HCT116 (cell line): Measurements from ENCODE around the gene PTCSC3. TPM values are rescaled to one million over a fixed set of nuclear protein-coding genes. Genes with fewer than 3 reads are reported as not detected.

Experiments
- ATAC-seq: fragments of 200-7000 bp; cut with Tn5 transposase; 2 replicates; pipeline ENCODE4 v1.9.1; 2020; ENCODE audit warnings: mild to moderate bottlenecking, moderate library complexity
- BruUV-seq: library from RNA; stranded (reverse); fragments of 400-500 nt; replicated peaks from 2 replicates; lab custom pipeline; 2021; lab: Mats Ljungman, UMichigan
- CTCF ChIA-PET: fragments of 300-600 bp; sonication (Branson Sonifier 250); formaldehyde crosslinking; loops from one replicate; lab custom pipeline; 2021; ENCODE audit warnings: antibody characterized with exemption; lab: Charles Lee
- POLR2A ChIA-PET: fragments of 300-600, 350-600 bp; sonication (Branson Sonifier 250); formaldehyde crosslinking; loops from one replicate; lab custom pipeline; 2021; ENCODE audit warnings: antibody characterized with exemption; lab: Charles Lee
- RAD21 ChIA-PET, 2 experiments: fragments of 300-600 bp; sonication (Branson Sonifier 250); formaldehyde crosslinking; loops; one replicate each; lab custom pipeline; 2023; ENCODE audit warnings: low total read pairs in 2 of 2; ENCODE audit not compliant: uncharacterized antibody in 2 of 2, unreplicated experiment in 2 of 2, low non-redundant PET in 1 of 2; lab: Charles Lee
- DNase-seq: peaks from one replicate; pipeline ENCODE4 v3.0.0-alpha.2; 2010; ENCODE audit warnings: low read depth, low spot score
- H2AFZ ChIP-seq: fragments of 200-600 bp; shearing (Covaris generic), sonication (generic); 2 replicates; pipeline ENCODE4 v1.6.1; 2017; ENCODE audit warnings: low read depth, mixed run types, mixed read lengths, antibody characterized with exemption, low read length; ENCODE audit not compliant: poor library complexity, severe bottlenecking
- H3K27ac ChIP-seq: 2 replicates; pipeline ENCODE4 v1.5.1; 2012; ENCODE audit warnings: low read depth, low read length
- H3K27me3 ChIP-seq: fragments of 200-600 bp; sonication (generic); 2 replicates; pipeline ENCODE4 v1.6.1; 2016; ENCODE audit warnings: mixed run types, low read length, mixed read lengths; ENCODE audit not compliant: insufficient read depth
- H3K36me3 ChIP-seq, 2 experiments: fragments of 200-500 bp in 1 of 2; fragments of 200-600 bp in 1 of 2; sonication (Bioruptor generic) in 1 of 2; sonication (generic) in 1 of 2; 2 replicates each; pipeline versions ENCODE4 v1.5.1 to v1.6.1; 2014 to 2016; ENCODE audit warnings: low read length in 2 of 2, inconsistent platforms in 1 of 2, mixed read lengths in 1 of 2, mixed run types in 1 of 2; ENCODE audit not compliant: insufficient read depth in 2 of 2, control insufficient read depth in 1 of 2
- H3K4me1 ChIP-seq, 2 experiments: fragments of 200-600 bp in 1 of 2; sonication (generic) in 1 of 2; 2 replicates each; pipeline versions ENCODE4 v1.5.1 to v1.6.1; 2012 to 2017; ENCODE audit warnings: low read length in 2 of 2, inconsistent platforms in 1 of 2, mild to moderate bottlenecking in 1 of 2, mixed read lengths in 1 of 2, mixed run types in 1 of 2, moderate library complexity in 1 of 2; ENCODE audit not compliant: insufficient read depth in 2 of 2, control insufficient read depth in 1 of 2
- H3K4me2 ChIP-seq: fragments of 200-600 bp; sonication (generic); 2 replicates; pipeline ENCODE4 v1.6.1; 2017; ENCODE audit warnings: mixed run types, low read length, mixed read lengths
- H3K4me3 ChIP-seq, 2 experiments: fragments of 200-600 bp in 1 of 2; sonication (generic) in 1 of 2; replicated peaks in 1 of 2; 2 replicates each; pipeline ENCODE4 v1.5.1; 2011 to 2016; ENCODE audit warnings: low read length in 2 of 2, control low read depth in 1 of 2, low read depth in 1 of 2, mild to moderate bottlenecking in 1 of 2, mixed read lengths in 1 of 2, mixed run types in 1 of 2
- H3K79me2 ChIP-seq: fragments of 200-600 bp; sonication (generic); 2 replicates; pipeline ENCODE4 v1.6.1; 2017; ENCODE audit warnings: mild to moderate bottlenecking, mixed run types, low read length, moderate library complexity, mixed read lengths; ENCODE audit not compliant: insufficient read depth
- H3K9ac ChIP-seq: fragments of 200-600 bp; sonication (generic); 2 replicates; pipeline ENCODE4 v1.6.1; 2016; ENCODE audit warnings: low read length, mixed read lengths
- H3K9me2 ChIP-seq: fragments of 200-600 bp; sonication (generic), shearing (Covaris generic); 2 replicates; pipeline ENCODE4 v1.6.1; 2017; ENCODE audit warnings: mixed run types, mild to moderate bottlenecking, moderate library complexity; ENCODE audit not compliant: insufficient read depth
- H3K9me3 ChIP-seq, 2 experiments: fragments of 200-500 bp in 1 of 2; fragments of 200-600 bp in 1 of 2; sonication (Bioruptor generic) in 1 of 2; sonication (generic) in 1 of 2; 2 replicates each; pipeline ENCODE4 v1.6.1; 2014 to 2017; ENCODE audit warnings: low read length in 2 of 2, mixed read lengths in 2 of 2, inconsistent platforms in 1 of 2, low read depth in 1 of 2, mild to moderate bottlenecking in 1 of 2, mixed run types in 1 of 2, moderate library complexity in 1 of 2; ENCODE audit not compliant: control insufficient read depth in 1 of 2, insufficient read depth in 1 of 2
- H4K20me1 ChIP-seq: fragments of 200-600 bp; sonication (generic), shearing (Covaris generic); 2 replicates; pipeline ENCODE4 v1.6.1; 2017; ENCODE audit warnings: mixed run types, mild to moderate bottlenecking, moderate library complexity; ENCODE audit not compliant: insufficient read depth
- CEBPB ChIP-seq: IDR thresholded peaks from 2 replicates; pipeline ENCODE4 v1.6.1; 2012; ENCODE audit warnings: low read depth
- ELF1 ChIP-seq: IDR thresholded peaks from 2 replicates; pipeline ENCODE4 v1.6.1; 2012; ENCODE audit warnings: low read depth, borderline replicate concordance
- EZH2 ChIP-seq: fragments of 200-600 bp; sonication (generic); IDR thresholded peaks from 2 replicates; pipeline ENCODE4 v1.6.1; 2017; ENCODE audit warnings: antibody characterized with exemption, mixed run types
- EZH2phosphoT487 ChIP-seq: fragments of 200-600 bp; IDR thresholded peaks from 2 replicates; pipeline ENCODE4 v1.6.1; 2018; ENCODE audit warnings: antibody characterized with exemption, borderline replicate concordance
- FOSL1 ChIP-seq: IDR thresholded peaks from 2 replicates; pipeline ENCODE4 v1.6.1; 2012; ENCODE audit warnings: low read depth
- JUND ChIP-seq: IDR thresholded peaks from 2 replicates; pipeline ENCODE4 v1.6.1; 2012
- POLR2A ChIP-seq: IDR thresholded peaks from 2 replicates; pipeline ENCODE4 v1.7.0; 2011; ENCODE audit warnings: borderline replicate concordance; ENCODE audit not compliant: insufficient read depth, insufficient read length; ENCODE audit errors: extremely low read depth
- POLR2AphosphoS5 ChIP-seq: IDR thresholded peaks from 2 replicates; pipeline ENCODE4 v1.6.1; 2011; ENCODE audit warnings: mild to moderate bottlenecking, low read depth, low read length, moderate library complexity
- REST ChIP-seq: IDR thresholded peaks from 2 replicates; pipeline ENCODE4 v1.6.1; 2012; ENCODE audit warnings: low read depth
- SP1 ChIP-seq: IDR thresholded peaks from 2 replicates; pipeline ENCODE4 v1.6.1; 2012; ENCODE audit warnings: low read depth
- YY1 ChIP-seq: IDR thresholded peaks from 2 replicates; pipeline ENCODE4 v1.6.1; 2011; ENCODE audit warnings: low read length, low read depth, moderate library complexity, mild to moderate bottlenecking; ENCODE audit not compliant: insufficient replicate concordance; ENCODE audit errors: extremely low read depth
- ZNF274 ChIP-seq: fragments of 200-500 bp; sonication (Bioruptor generic); IDR thresholded peaks from 2 replicates; pipeline ENCODE4 v1.6.1; 2014; ENCODE audit warnings: mild to moderate bottlenecking, low read depth, low read length, inconsistent platforms
- intact Hi-C: fragments of 100-400 bp; cut with micrococcal nuclease; formaldehyde crosslinking; loops from 2 replicates; pipeline ENCODE4 v1.10.0; 2022
- total RNA-seq: library from RNA; stranded (reverse); gene quantifications from one replicate; pipeline ENCODE4 v1.2.1, GENCODE V29; 2021; ENCODE audit not compliant: unreplicated experiment
- TF ChIP-seq, protein P1 (sequence below): IDR thresholded peaks from 2 replicates; pipeline ENCODE4 v1.6.1; 2012
- TF ChIP-seq, protein P2 (sequence below): IDR thresholded peaks from 2 replicates; pipeline ENCODE4 v1.6.1; 2011; ENCODE audit warnings: mild to moderate bottlenecking, low read length, moderate library complexity; ENCODE audit not compliant: insufficient replicate concordance; ENCODE audit errors: extremely low read depth

The PTCSC3 gene
- total RNA-seq, 1 experiment from 2014 or later = not detected

- no peaks in the 10 kb centered on the region for H3K79me2 ChIP-seq
- CTCF ChIA-PET = no interaction called here
- no peaks in the 10 kb centered on the region for H4K20me1 ChIP-seq
- H3K36me3 ChIP-seq = no peaks in the 10 kb centered on the region
- POLR2A ChIA-PET = no interaction called here
- no peak overlapping the region for H3K4me3 ChIP-seq
- no peak overlapping the region for H2AFZ ChIP-seq
- no peak overlapping the region for H3K4me2 ChIP-seq
- no peak for TF ChIP-seq EZH2phosphoT487
- no peak for TF ChIP-seq ZNF274
- TF ChIP-seq POLR2AphosphoS5 = no peak
- no peak for TF ChIP-seq CEBPB
- TF ChIP-seq, protein P1, sequence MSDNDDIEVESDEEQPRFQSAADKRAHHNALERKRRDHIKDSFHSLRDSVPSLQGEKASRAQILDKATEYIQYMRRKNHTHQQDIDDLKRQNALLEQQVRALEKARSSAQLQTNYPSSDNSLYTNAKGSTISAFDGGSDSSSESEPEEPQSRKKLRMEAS = no peak
- no peak for TF ChIP-seq FOSL1
- TF ChIP-seq YY1 = no peak
- TF ChIP-seq POLR2A = no peak
- no peak for TF ChIP-seq JUND
- TF ChIP-seq, protein P2, sequence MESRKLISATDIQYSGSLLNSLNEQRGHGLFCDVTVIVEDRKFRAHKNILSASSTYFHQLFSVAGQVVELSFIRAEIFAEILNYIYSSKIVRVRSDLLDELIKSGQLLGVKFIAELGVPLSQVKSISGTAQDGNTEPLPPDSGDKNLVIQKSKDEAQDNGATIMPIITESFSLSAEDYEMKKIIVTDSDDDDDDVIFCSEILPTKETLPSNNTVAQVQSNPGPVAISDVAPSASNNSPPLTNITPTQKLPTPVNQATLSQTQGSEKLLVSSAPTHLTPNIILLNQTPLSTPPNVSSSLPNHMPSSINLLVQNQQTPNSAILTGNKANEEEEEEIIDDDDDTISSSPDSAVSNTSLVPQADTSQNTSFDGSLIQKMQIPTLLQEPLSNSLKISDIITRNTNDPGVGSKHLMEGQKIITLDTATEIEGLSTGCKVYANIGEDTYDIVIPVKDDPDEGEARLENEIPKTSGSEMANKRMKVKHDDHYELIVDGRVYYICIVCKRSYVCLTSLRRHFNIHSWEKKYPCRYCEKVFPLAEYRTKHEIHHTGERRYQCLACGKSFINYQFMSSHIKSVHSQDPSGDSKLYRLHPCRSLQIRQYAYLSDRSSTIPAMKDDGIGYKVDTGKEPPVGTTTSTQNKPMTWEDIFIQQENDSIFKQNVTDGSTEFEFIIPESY = no peak
- TF ChIP-seq REST = no peak
- TF ChIP-seq ELF1 = no peak
- TF ChIP-seq SP1 = no peak
- TF ChIP-seq EZH2 = no peak
- TF ChIP-seq, all 23 proteins: peak for 0
- Histone ChIP-seq H3K9ac (no peak overlapping the region), H3K9me3 (no peaks in the 10 kb centered on the region), H3K9me2 (no peaks in the 10 kb centered on the region), H3K4me1 (no peaks in the 10 kb centered on the region), H3K27me3 (peaks cover 14% of the 10 kb centered on the region; the same call in 1 of the 2 replicates), H3K27ac (no peak overlapping the region)
- BruUV-seq = no TSS peak
- RAD21 ChIA-PET = no interaction called here
- intact Hi-C loops = no loop called here
- ATAC-seq (no peak), DNase-seq (no peak)
Measured at GRCh38 chr14:36223558-36223957, 47.0 kb upstream of the PTCSC3 start.
